Ovary (tissue), 9 donors: Measurements from ENCODE around the gene SAMD10. TPM values are rescaled to one million over a fixed set of nuclear protein-coding genes. Genes with fewer than 3 reads are reported as not detected.

Source experiments
- DNase-seq, 5 donors: peaks; one replicate each; pipeline ENCODE4 v3.0.0-alpha.2; 2019 to 2020
- H3K27ac ChIP-seq, 2 donors: fragments of 200-600 bp; one replicate each; pipeline versions ENCODE4 v1.5.1 to v1.8.0; 2019 to 2022
- H3K27me3 ChIP-seq: fragments of 200-600 bp; one replicate; pipeline ENCODE4 v1.8.0; 2022
- H3K36me3 ChIP-seq: fragments of 200-600 bp; sonication (generic); one replicate; pipeline ENCODE4 v1.5.1; 2019
- H3K4me1 ChIP-seq: one replicate; pipeline ENCODE4 v1.8.1; 2013; ENCODE audit warnings: mild to moderate bottlenecking, moderate library complexity; ENCODE audit not compliant: insufficient read depth
- H3K4me3 ChIP-seq: fragments of 200-600 bp; sonication (generic); one replicate; pipeline ENCODE4 v1.5.1; 2017
- H3K9me3 ChIP-seq, 2 donors: fragments of 200-600 bp in 1 of 2; sonication (generic) in 1 of 2; one replicate each; pipeline versions ENCODE4 v1.5.1 to v1.8.1; 2013 to 2019; ENCODE audit warnings: mild to moderate bottlenecking in 1 of 2, moderate library complexity in 1 of 2
- CTCF ChIP-seq, 3 donors: fragments of 450-650 bp in 2 of 3; fragments of 200-600 bp in 1 of 3; IDR thresholded peaks; one replicate each; pipeline versions ENCODE4 v1.5.1 to v1.8.0; 2016 to 2022; ENCODE audit warnings: antibody characterized with exemption in 3 of 3, mild to moderate bottlenecking in 1 of 3
- EP300 ChIP-seq: sonication (generic); formaldehyde crosslinking; IDR thresholded peaks from one replicate; pipeline ENCODE4 v1.6.1; 2017; ENCODE audit warnings: antibody characterized with exemption
- POLR2A ChIP-seq: fragments of 450-650 bp; IDR thresholded peaks from one replicate; pipeline ENCODE4 v1.6.1; 2017; ENCODE audit warnings: antibody characterized with exemption, mild to moderate bottlenecking, moderate library complexity
- WGBS, 3 donors: extraction: QIAGEN DNeasy Blood & Tissue Kit in 1 of 3; methylation state at CpG; one replicate each; pipeline versions ENCODE4 v1.1.5 to v1.1.7; 2013 to 2017; 5-methylcytosine and 5-hydroxymethylcytosine counted together
- intact Hi-C, 4 donors: fragments of 100-400 bp; cut with DNase I; formaldehyde crosslinking; loops; one replicate each; pipeline versions ENCODE4 v1.11.0 to v1.15.1; 2022 to 2023
- polyA plus RNA-seq, 2 donors: library from polyadenylated mRNA; stranded (reverse); fragments of 200-250 nt in 1 of 2; fragments of 350-450 nt in 1 of 2; fragmentation: Illumina TruSeq in 1 of 2; extraction: RNeasy Lipid Tissue Mini Kit (QIAGEN cat#74804) in 1 of 2; gene quantifications; one replicate each; pipeline ENCODE4 v1.2.3, GENCODE V29; 2013 to 2014
- total RNA-seq, 7 donors: library from RNA; depleted of rRNA in 2 of 7; stranded (reverse); fragments of >200 nt in 2 of 7; fragmentation: NEBNext Ultra II Directional in 3 of 7; extraction: Animal tissue kit (Norgen Biotek cat#: 25700) in 3 of 7; gene quantifications; one replicate each; pipeline versions ENCODE4 v1.1.0 to v1.2.4, GENCODE V29; 2016 to 2023
- donor health status: DM: no; HTN: no; CAD: no; lungs with moderate emphysema.
- donor health status: DM: no; HTN: no; CAD: no.
- donor health status: Bipolar disorder and iron deficiency.
- donor health status: DM: yes; HTN: yes; CAD: no.
- donor health status: DM: no; HTN: no; CAD: no.
- donor health status: DM: yes; HTN: yes; CAD: no.

Gene SAMD10
- total and polyA plus RNA-seq, 9 donors, result 0.20 to 3.1 (median 0.50) TPM

- Histone ChIP-seq H3K36me3 (no peaks in the 10 kb centered on the region), H3K27ac (no peak overlapping the region), H3K27me3 (no peaks in the 10 kb centered on the region), H3K9me3 (no peaks in the 10 kb centered on the region), H3K4me3 (no peak overlapping the region), H3K4me1 (no peaks in the 10 kb centered on the region)
- DNase-seq, result peak in 2 of 5 donors; percentile 41 to 50
- no peak for TF ChIP-seq CTCF (IDR thresholded peaks at IDR 0.05)
- no peak for TF ChIP-seq EP300
- TF ChIP-seq POLR2A, result no peak
- WGBS, 3 donors, result 83 to 86% (median 83%) methylated on average over 30 to 35 of the region's 35 CpGs
- intact Hi-C loops, result no loop called here
Measured at GRCh38 chr20:63944078-63944941, 35.1 kb downstream of the SAMD10 start.

- Histone ChIP-seq H3K36me3 (no peaks in the 10 kb centered on the region), H3K4me3 (no peak overlapping the region), H3K4me1 (no peaks in the 10 kb centered on the region), H3K27me3 (no peaks in the 10 kb centered on the region), H3K9me3 (no peaks in the 10 kb centered on the region), H3K27ac (no peak overlapping the region)
- DNase-seq, result no peak
- WGBS, 3 donors, result 90 to 95% (median 94%) methylated on average over 3 of the region's 3 CpGs
- no peak for TF ChIP-seq CTCF (IDR thresholded peaks at IDR 0.05)
- no peak for TF ChIP-seq EP300
- TF ChIP-seq POLR2A, result no peak
- intact Hi-C loops, result no loop called here
Measured at GRCh38 chr20:63943808-63944077, 35.7 kb downstream of the SAMD10 start.

- Histone ChIP-seq H3K4me1 (no peaks in the 10 kb centered on the region), H3K27me3 (no peaks in the 10 kb centered on the region), H3K4me3 (no peak overlapping the region), H3K36me3 (no peaks in the 10 kb centered on the region), H3K9me3 (no peaks in the 10 kb centered on the region), H3K27ac (no peak overlapping the region)
- intact Hi-C loops, result no loop called here
- TF ChIP-seq POLR2A (no peak), CTCF (IDR thresholded peaks at IDR 0.05) (no peak), EP300 (no peak)
- DNase-seq, result peak in 1 of 5 donors; percentile 32
- 72 to 82% (median 73%) methylated on average over 19 of the region's 19 CpGs for WGBS, 3 donors
Measured at GRCh38 chr20:63942969-63943807, 36.3 kb downstream of the SAMD10 start.

- H3K4me1 ChIP-seq, result no peaks in the 10 kb centered on the region
- no peak for TF ChIP-seq EP300
- no peak for TF ChIP-seq POLR2A
- TF ChIP-seq CTCF (IDR thresholded peaks at IDR 0.05), result no peak
- intact Hi-C loops, result no loop called here
- no peaks in the 10 kb centered on the region for H3K36me3 ChIP-seq
- peak in 4 of 5 donors; percentile 17 to 55 (median 44) for DNase-seq
- H3K27me3 ChIP-seq, result no peaks in the 10 kb centered on the region
- H3K4me3 ChIP-seq, result no peak overlapping the region
- no peak overlapping the region for H3K27ac ChIP-seq
- 69 to 74% (median 70%) methylated on average over 30 of the region's 30 CpGs for WGBS, 3 donors
- H3K9me3 ChIP-seq, result no peaks in the 10 kb centered on the region
Measured at GRCh38 chr20:63942250-63942951, 37.0 kb downstream of the SAMD10 start.
